Large intestine (tissue), 3 donors: ENCODE data around the gene UVSSA. TPM values are rescaled to one million over a fixed set of nuclear protein-coding genes. Genes with fewer than 3 reads are reported as not detected.
"Not testable (repeated sequence)": the region's sequence is repeated elsewhere in the genome, so short reads cannot be mapped to it uniquely, and the experiment has no call there.

Experiments
- DNase-seq, 2 donors: peaks; one replicate each; pipeline versions ENCODE4 v3.0.0 to v3.0.0-alpha.2; 2013
- H3K27ac ChIP-seq: one replicate; pipeline ENCODE4 v1.5.1; 2013; ENCODE audit warnings: low read length
- H3K27me3 ChIP-seq: 2 replicates; pipeline ENCODE4 v1.6.1; 2013; ENCODE audit warnings: low read length; ENCODE audit not compliant: control insufficient read depth, insufficient read depth
- H3K36me3 ChIP-seq: 2 replicates; pipeline ENCODE4 v1.6.1; 2013; ENCODE audit warnings: low read length; ENCODE audit not compliant: control insufficient read depth, insufficient read depth
- H3K4me1 ChIP-seq: one replicate; pipeline ENCODE4 v1.6.1; 2013; ENCODE audit warnings: low read length; ENCODE audit not compliant: control insufficient read depth, insufficient read depth
- H3K4me3 ChIP-seq: one replicate; pipeline ENCODE4 v1.5.1; 2013; ENCODE audit warnings: low read length
- H3K9me3 ChIP-seq: one replicate; pipeline ENCODE4 v1.6.1; 2013; ENCODE audit warnings: mild to moderate bottlenecking, low read depth, low read length, moderate library complexity; ENCODE audit not compliant: control insufficient read depth
- WGBS: methylation state at CpG from one replicate; pipeline ENCODE4 v1.1.5; 2013; ENCODE audit warnings: low lambda C conversion rate; ENCODE audit not compliant: insufficient coverage; 5-methylcytosine and 5-hydroxymethylcytosine counted together
- polyA plus RNA-seq: library from polyadenylated mRNA; unstranded; fragments of 120-200 nt; gene quantifications from one replicate; pipeline ENCODE4 v1.2.1, GENCODE V29; 2013

The UVSSA gene
- polyA plus RNA-seq, 1 donor: 23.5 TPM

- no peaks in the 10 kb centered on the region for H3K27me3 ChIP-seq
- WGBS: no CpG with 5 or more reads among the region's 36 CpGs
- H3K4me1 ChIP-seq: no peaks in the 10 kb centered on the region
- no peak overlapping the region for H3K4me3 ChIP-seq
- no peak for DNase-seq
- no peak overlapping the region for H3K27ac ChIP-seq
- peaks cover 23% of the 10 kb centered on the region for H3K36me3 ChIP-seq
- H3K9me3 ChIP-seq: peaks cover 6% of the 10 kb centered on the region
Observed at GRCh38 chr4:1380368-1381151, 33.6 kb downstream of the UVSSA start.

GRCh38 chr4:1381181-1381621, 34.2 kb downstream of the UVSSA start:
- WGBS: no CpG with 5 or more reads among the region's 12 CpGs
- Histone ChIP-seq H3K36me3 (peaks cover 21% of the 10 kb centered on the region), H3K4me3 (no peak overlapping the region), H3K27me3 (no peaks in the 10 kb centered on the region), H3K4me1 (no peaks in the 10 kb centered on the region), H3K27ac (no peak overlapping the region), H3K9me3 (peaks cover 6% of the 10 kb centered on the region)
- DNase-seq: no peak

GRCh38 chr4:1381944-1382541, 35.0 kb downstream of the UVSSA start:
- Histone ChIP-seq H3K27me3 (no peaks in the 10 kb centered on the region), H3K36me3 (peaks cover 18% of the 10 kb centered on the region), H3K9me3 (peaks cover 6% of the 10 kb centered on the region), H3K27ac (no peak overlapping the region), H3K4me3 (no peak overlapping the region), H3K4me1 (no peaks in the 10 kb centered on the region)
- DNase-seq: no peak
- no CpG with 5 or more reads among the region's 24 CpGs for WGBS

GRCh38 chr4:1382776-1383727, 36.0 kb downstream of the UVSSA start:
- WGBS: no CpG with 5 or more reads among the region's 27 CpGs
- H3K27ac ChIP-seq: no peak overlapping the region
- H3K9me3 ChIP-seq: peaks cover 6% of the 10 kb centered on the region
- H3K36me3 ChIP-seq: peaks cover 18% of the 10 kb centered on the region
- H3K4me1 ChIP-seq: no peaks in the 10 kb centered on the region
- no peak overlapping the region for H3K4me3 ChIP-seq
- H3K27me3 ChIP-seq: no peaks in the 10 kb centered on the region
- no peak for DNase-seq

- Histone ChIP-seq H3K27me3 (no peaks in the 10 kb centered on the region), H3K9me3 (peaks cover 9% of the 10 kb centered on the region), H3K4me3 (no peak overlapping the region), H3K4me1 (no peaks in the 10 kb centered on the region), H3K27ac (no peak overlapping the region), H3K36me3 (peaks cover 18% of the 10 kb centered on the region)
- no CpG with 5 or more reads among the region's 34 CpGs for WGBS
- DNase-seq: no peak
Observed at GRCh38 chr4:1383728-1384591, 37.0 kb downstream of the UVSSA start.

- Histone ChIP-seq H3K27ac (no peak overlapping the region), H3K9me3 (peaks cover 9% of the 10 kb centered on the region), H3K36me3 (peaks cover 18% of the 10 kb centered on the region), H3K4me3 (no peak overlapping the region), H3K27me3 (no peaks in the 10 kb centered on the region), H3K4me1 (no peaks in the 10 kb centered on the region)
- no CpG with 5 or more reads among the region's 16 CpGs for WGBS
- no peak for DNase-seq
Observed at GRCh38 chr4:1384675-1385372, 37.8 kb downstream of the UVSSA start.

GRCh38 chr4:1385373-1386340, 38.6 kb downstream of the UVSSA start:
- no CpG with 5 or more reads among the region's 44 CpGs for WGBS
- Histone ChIP-seq H3K27ac (no peak overlapping the region), H3K27me3 (no peaks in the 10 kb centered on the region), H3K9me3 (peaks cover 10% of the 10 kb centered on the region), H3K36me3 (peaks cover 17% of the 10 kb centered on the region), H3K4me1 (no peaks in the 10 kb centered on the region), H3K4me3 (no peak overlapping the region)
- DNase-seq: no peak

- H3K4me3 ChIP-seq, H3K36me3 ChIP-seq, H3K4me1 ChIP-seq, DNase-seq, H3K27ac ChIP-seq, H3K27me3 ChIP-seq: not testable (repeated sequence)
- peaks cover 46% of the 10 kb centered on the region for H3K9me3 ChIP-seq
- WGBS: 90% methylated on average over 2 of the region's 5 CpGs
Observed at GRCh38 chr4:1393363-1393762, 46.4 kb downstream of the UVSSA start.
